ENCODE data around the gene ABCB11. TPM values are rescaled to one million over a fixed set of nuclear protein-coding genes. Genes with fewer than 3 reads are reported as not detected.
"Not testable (repeated sequence)": the region's sequence is repeated elsewhere in the genome, so short reads cannot be mapped to it uniquely, and the experiment has no call there.

The ABCB11 gene
- total and polyA plus RNA-seq, 5 donors, result 0.07 to 0.47 (median 0.20) TPM

DNA sequence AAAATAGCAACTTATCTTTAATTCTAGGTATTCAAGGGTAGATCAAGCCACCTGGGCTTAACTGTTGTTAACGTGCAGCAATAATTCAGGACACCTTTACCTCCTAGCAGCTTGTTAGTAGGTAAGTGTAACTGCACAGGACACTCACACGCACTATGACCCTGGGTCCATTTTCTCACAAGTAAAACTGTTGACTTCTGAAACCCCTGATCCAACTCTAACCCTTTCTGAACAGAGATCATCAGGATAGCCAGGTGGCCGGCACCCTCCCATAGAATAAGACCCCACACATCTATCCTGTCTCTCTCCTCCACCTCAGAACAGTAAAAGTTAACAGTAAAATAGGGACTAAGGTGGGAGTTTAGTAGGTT, 141.5 kb downstream of the ABCB11 start:
- Histone ChIP-seq H3K4me1 (ENCODE audit: control insufficient read depth, insufficient read depth, low read length) (no peaks in the 10 kb centered on the region), H3K4me3 (ENCODE audit: low read length) (no peak overlapping the region), H3K9me3 (ENCODE audit: control insufficient read depth, low read length) (no peaks in the 10 kb centered on the region), H3K27ac (ENCODE audit: low read length) (no peak overlapping the region), H3K27me3 (ENCODE audit: control insufficient read depth, insufficient read depth) (no peaks in the 10 kb centered on the region)
- intact Hi-C loops (cut with DNase I), result no loop called here
- ATAC-seq (no peak), DNase-seq (no peak)
- 39% methylated on average over 3 of the region's 3 CpGs for WGBS

DNA sequence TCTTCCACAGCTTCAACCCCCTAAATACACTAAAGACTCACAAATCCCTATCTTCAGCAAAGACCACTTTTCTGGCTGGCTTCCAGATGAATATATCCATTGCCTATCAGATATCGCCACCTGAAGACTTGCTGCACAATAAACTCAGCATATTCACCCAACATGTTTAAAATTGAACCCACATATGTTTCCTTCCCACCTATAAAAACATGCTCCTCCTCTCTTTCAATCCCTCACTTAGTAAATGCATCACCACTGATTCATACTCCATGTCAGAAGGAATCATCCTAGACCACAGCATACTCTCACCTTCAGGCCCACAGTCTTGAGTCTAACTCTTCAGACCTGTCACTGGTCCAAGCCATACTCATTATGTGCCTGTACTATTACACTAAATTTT, 146.1 kb downstream of the ABCB11 start:
- Histone ChIP-seq H3K27me3 (ENCODE audit: control insufficient read depth, insufficient read depth) (no peaks in the 10 kb centered on the region), H3K27ac (ENCODE audit: low read length) (no peak overlapping the region), H3K4me1 (ENCODE audit: control insufficient read depth, insufficient read depth, low read length) (peaks cover 2% of the 10 kb centered on the region), H3K9me3 (ENCODE audit: control insufficient read depth, low read length) (no peaks in the 10 kb centered on the region), H3K4me3 (ENCODE audit: low read length) (no peak overlapping the region)
- intact Hi-C loops (cut with DNase I), result no loop called here
- ATAC-seq, result no peak
- DNase-seq, result no peak
- WGBS, result 100% methylated on average over 1 of the region's 1 CpG

DNA sequence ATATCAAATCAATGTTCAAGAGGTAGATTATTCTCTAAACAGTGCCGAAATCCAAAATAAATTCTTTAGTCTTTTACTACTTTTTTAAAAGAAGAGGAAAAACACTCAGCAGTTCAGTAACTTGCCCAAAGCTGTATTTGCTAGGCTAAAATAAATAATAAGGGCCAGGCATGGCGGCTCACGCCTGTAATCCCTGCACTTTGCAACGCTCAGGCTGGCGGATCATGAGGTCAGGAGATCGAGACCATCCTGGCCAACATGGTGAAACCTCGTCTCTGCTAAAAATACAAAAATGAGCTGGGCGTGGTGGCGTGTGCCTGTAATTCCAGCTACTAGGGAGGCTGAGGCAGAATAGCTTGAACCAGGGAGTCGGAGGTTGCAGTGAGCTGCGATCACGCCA, 149.0 kb downstream of the ABCB11 start:
- WGBS, result 97% methylated on average over 12 of the region's 12 CpGs
- ATAC-seq; H3K4me3 ChIP-seq (ENCODE audit: low read length): not testable (repeated sequence)

DNA sequence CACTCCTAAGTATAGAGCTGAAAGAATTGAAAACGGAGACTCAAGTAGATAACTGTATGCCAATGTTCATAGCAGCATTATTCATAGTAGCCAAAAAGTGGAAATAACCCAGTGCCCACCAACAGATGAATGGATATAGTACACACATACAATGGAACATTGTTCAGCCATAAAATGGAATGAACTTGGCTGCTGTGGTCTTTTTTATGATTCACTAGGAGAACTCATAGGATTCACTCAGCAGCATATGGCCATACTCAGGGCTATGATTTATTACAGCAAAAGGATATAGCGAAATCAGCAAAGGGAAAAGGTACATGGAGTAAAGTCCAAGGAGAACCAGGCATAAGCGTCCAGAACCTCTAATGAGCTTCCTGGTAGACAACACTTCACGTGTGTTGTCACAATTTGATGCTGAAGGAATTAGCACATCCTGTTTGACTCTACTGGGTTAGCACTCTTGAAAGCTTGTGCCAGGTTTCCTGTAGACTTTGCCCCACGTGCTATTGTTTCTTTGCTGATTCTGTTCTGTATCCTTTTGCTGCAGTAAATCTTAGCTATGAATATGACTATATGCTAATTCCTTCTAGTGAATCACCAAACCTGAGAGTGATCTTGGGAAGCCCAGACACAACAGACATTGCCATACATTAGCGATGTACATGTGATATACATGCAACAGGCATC, 156.6 kb downstream of the ABCB11 start:
- WGBS, result 80% methylated on average over 6 of the region's 6 CpGs
- intact Hi-C loops (cut with DNase I), result no loop called here
- H3K4me1 ChIP-seq (ENCODE audit: control insufficient read depth, insufficient read depth, low read length), result no peaks in the 10 kb centered on the region
- H3K27me3 ChIP-seq (ENCODE audit: control insufficient read depth, insufficient read depth), result no peaks in the 10 kb centered on the region
- no peak overlapping the region for H3K4me3 ChIP-seq (ENCODE audit: low read length)
- H3K27ac ChIP-seq (ENCODE audit: low read length), result no peak overlapping the region
- no peak for DNase-seq
- ATAC-seq, result no peak
- H3K9me3 ChIP-seq (ENCODE audit: control insufficient read depth, low read length), result no peaks in the 10 kb centered on the region

More for the DNA sequence above, 149.0 kb downstream of the ABCB11 start:
- DNase-seq; H3K4me1 ChIP-seq (ENCODE audit: control insufficient read depth, insufficient read depth, low read length); H3K27ac ChIP-seq (ENCODE audit: low read length); H3K27me3 ChIP-seq (ENCODE audit: control insufficient read depth, insufficient read depth); intact Hi-C loops (cut with DNase I); H3K9me3 ChIP-seq (ENCODE audit: control insufficient read depth, low read length): not testable (repeated sequence)

DNA sequence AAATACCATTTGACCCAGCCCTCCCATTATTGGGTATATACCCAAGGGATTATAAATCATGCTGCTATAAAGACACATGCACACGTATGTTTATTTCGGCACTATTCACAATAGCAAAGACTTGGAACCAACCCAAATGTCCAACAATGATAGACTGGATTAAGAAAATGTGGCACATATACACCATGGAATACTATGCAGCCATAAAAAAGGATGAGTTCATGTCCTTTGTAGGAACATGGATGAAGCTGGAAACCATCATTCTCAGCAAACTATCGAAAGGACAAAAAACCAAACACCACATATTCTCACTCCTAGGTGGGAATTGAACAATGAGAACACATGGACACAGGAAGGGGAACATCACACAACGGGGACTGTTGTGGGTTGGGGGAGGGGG, 160.3 kb downstream of the ABCB11 start:
- H3K27me3 ChIP-seq (ENCODE audit: control insufficient read depth, insufficient read depth); H3K27ac ChIP-seq (ENCODE audit: low read length); H3K4me1 ChIP-seq (ENCODE audit: control insufficient read depth, insufficient read depth, low read length); H3K9me3 ChIP-seq (ENCODE audit: control insufficient read depth, low read length); H3K4me3 ChIP-seq (ENCODE audit: low read length); ATAC-seq; intact Hi-C loops (cut with DNase I); DNase-seq: not testable (repeated sequence)
- WGBS, result 98% methylated on average over 4 of the region's 4 CpGs

Other genes starting within 250 kb of the ABCB11 start
- gene NOSTRIN, start 228.7 kb downstream of the ABCB11 start, total RNA-seq, result 10 to 100 TPM; 21.2 to 33.2 (median 24.9) TPM
- gene NOSTRIN, start 228.7 kb downstream of the ABCB11 start, polyA plus RNA-seq, result 31.8 TPM
- under 1 TPM in 3 of 4 donors, not detected in 1; 0.31 to 0.53 (median 0.46) TPM for gene SPC25, start 140.9 kb downstream of the ABCB11 start, total RNA-seq
- gene SPC25, start 140.9 kb downstream of the ABCB11 start, polyA plus RNA-seq, result not detected
- gene G6PC2, start 130.0 kb downstream of the ABCB11 start, total RNA-seq, result not detected
- not detected for gene G6PC2, start 130.0 kb downstream of the ABCB11 start, polyA plus RNA-seq
- 10 to 100 TPM; 44.7 to 84.0 (median 55.3) TPM for gene DHRS9, start 38.2 kb upstream of the ABCB11 start, total RNA-seq
- gene DHRS9, start 38.2 kb upstream of the ABCB11 start, polyA plus RNA-seq, result 51.8 TPM